ENCODE data around the gene UCP3.

Gene UCP3

DNA sequence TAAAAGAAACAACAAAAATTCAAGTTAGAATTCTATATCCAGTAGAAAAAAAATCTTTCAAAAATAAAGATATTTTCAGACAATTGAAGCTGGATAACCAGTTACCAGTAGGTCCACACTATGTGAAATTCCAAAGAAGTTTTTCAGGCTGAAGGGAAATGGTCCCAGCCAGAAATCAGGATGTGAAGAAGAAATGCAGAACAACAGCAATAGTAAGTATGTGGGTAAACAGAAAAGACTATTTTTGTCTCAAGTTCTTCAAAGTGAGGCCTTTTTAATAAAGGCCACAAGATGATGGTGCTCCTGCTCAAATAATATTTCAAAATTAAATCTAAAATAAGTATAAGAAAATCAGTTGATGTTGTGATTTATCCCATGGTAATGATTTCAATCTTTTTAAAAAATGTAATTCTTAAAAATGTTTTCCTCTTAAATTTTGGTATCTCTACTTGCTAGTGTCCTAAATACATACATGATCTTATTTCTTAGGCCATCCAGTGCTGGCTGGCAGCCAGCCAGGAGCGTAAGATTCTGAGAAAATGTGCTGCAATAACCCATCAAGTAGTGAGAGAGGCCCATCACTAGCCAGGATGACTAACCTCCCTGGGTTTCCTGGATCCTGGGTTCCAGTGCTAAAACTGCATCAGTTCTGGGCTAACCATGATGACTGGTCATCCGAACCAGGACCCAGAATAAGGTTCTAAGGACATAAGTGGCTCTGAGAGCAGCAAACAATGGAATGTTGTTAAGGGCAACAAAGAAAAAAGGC lies 15.6 kb upstream of the UCP3 start:
- ATAC-seq = no peak
- TF ChIP-seq, protein P1, sequence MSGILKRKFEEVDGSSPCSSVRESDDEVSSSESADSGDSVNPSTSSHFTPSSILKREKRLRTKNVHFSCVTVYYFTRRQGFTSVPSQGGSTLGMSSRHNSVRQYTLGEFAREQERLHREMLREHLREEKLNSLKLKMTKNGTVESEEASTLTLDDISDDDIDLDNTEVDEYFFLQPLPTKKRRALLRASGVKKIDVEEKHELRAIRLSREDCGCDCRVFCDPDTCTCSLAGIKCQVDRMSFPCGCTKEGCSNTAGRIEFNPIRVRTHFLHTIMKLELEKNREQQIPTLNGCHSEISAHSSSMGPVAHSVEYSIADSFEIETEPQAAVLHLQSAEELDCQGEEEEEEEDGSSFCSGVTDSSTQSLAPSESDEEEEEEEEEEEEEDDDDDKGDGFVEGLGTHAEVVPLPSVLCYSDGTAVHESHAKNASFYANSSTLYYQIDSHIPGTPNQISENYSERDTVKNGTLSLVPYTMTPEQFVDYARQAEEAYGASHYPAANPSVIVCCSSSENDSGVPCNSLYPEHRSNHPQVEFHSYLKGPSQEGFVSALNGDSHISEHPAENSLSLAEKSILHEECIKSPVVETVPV (CRISPR knock-in tag; IDR thresholded peaks at IDR 0.05) = no peak
- TF ChIP-seq TOX (CRISPR knock-in tag; IDR thresholded peaks at IDR 0.05; ENCODE audit: borderline replicate concordance) (no peak), ZNF8 (CRISPR knock-in tag; IDR thresholded peaks at IDR 0.05) (no peak), BACH2 (CRISPR knock-in tag; IDR thresholded peaks at IDR 0.05; ENCODE audit: borderline replicate concordance) (no peak), ZNF565 (CRISPR knock-in tag; conservative IDR thresholded peaks at IDR 0.05; ENCODE audit: low read depth) (no peak), ZFP3 (CRISPR knock-in tag; IDR thresholded peaks at IDR 0.05) (no peak), ZFP30 (CRISPR knock-in tag; IDR thresholded peaks at IDR 0.05) (no peak), ZC3H10 (CRISPR knock-in tag; IDR thresholded peaks at IDR 0.05) (no peak), GLIS3 (CRISPR knock-in tag; IDR thresholded peaks at IDR 0.05) (no peak), PPARA (CRISPR knock-in tag; IDR thresholded peaks at IDR 0.05; ENCODE audit: borderline replicate concordance) (no peak)
- TF ChIP-seq, protein P2, sequence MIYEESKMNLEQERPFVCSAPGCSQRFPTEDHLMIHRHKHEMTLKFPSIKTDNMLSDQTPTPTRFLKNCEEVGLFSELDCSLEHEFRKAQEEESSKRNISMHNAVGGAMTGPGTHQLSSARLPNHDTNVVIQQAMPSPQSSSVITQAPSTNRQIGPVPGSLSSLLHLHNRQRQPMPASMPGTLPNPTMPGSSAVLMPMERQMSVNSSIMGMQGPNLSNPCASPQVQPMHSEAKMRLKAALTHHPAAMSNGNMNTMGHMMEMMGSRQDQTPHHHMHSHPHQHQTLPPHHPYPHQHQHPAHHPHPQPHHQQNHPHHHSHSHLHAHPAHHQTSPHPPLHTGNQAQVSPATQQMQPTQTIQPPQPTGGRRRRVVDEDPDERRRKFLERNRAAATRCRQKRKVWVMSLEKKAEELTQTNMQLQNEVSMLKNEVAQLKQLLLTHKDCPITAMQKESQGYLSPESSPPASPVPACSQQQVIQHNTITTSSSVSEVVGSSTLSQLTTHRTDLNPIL (CRISPR knock-in tag; IDR thresholded peaks at IDR 0.05; ENCODE audit: low read depth) = no peak
- TF ChIP-seq, protein P3, sequence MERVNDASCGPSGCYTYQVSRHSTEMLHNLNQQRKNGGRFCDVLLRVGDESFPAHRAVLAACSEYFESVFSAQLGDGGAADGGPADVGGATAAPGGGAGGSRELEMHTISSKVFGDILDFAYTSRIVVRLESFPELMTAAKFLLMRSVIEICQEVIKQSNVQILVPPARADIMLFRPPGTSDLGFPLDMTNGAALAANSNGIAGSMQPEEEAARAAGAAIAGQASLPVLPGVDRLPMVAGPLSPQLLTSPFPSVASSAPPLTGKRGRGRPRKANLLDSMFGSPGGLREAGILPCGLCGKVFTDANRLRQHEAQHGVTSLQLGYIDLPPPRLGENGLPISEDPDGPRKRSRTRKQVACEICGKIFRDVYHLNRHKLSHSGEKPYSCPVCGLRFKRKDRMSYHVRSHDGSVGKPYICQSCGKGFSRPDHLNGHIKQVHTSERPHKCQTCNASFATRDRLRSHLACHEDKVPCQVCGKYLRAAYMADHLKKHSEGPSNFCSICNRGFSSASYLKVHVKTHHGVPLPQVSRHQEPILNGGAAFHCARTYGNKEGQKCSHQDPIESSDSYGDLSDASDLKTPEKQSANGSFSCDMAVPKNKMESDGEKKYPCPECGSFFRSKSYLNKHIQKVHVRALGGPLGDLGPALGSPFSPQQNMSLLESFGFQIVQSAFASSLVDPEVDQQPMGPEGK (CRISPR knock-in tag; IDR thresholded peaks at IDR 0.05; ENCODE audit: borderline replicate concordance) = no peak

DNA sequence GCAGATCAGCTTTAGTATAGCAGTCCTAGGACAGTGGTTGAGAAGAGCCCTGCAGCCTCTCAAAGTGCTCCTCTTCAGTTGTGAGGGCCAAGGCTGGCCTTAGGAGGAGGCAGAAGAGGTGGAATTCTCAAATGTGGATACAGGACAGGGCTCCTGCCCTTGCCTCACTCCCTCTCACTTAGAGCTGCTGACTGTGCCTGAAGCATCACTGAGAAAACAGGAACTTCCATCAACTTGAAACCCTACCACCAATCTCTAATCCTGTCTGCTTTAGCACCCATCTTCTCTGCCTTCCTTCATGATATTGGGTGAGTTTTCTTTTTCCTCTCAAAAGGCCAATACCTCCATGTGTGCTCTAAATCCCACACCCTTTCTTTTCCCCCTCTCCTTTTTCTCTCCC lies 14.4 kb upstream of the UCP3 start:
- ATAC-seq = no peak
- no peak for TF ChIP-seq GLIS3 (CRISPR knock-in tag; IDR thresholded peaks at IDR 0.05)
- TF ChIP-seq, protein P4, sequence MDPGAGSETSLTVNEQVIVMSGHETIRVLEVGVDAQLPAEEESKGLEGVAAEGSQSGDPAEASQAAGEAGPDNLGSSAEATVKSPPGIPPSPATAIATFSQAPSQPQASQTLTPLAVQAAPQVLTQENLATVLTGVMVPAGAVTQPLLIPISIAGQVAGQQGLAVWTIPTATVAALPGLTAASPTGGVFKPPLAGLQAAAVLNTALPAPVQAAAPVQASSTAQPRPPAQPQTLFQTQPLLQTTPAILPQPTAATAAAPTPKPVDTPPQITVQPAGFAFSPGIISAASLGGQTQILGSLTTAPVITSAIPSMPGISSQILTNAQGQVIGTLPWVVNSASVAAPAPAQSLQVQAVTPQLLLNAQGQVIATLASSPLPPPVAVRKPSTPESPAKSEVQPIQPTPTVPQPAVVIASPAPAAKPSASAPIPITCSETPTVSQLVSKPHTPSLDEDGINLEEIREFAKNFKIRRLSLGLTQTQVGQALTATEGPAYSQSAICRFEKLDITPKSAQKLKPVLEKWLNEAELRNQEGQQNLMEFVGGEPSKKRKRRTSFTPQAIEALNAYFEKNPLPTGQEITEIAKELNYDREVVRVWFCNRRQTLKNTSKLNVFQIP (CRISPR knock-in tag; IDR thresholded peaks at IDR 0.05; ENCODE audit: borderline replicate concordance, low read depth) = no peak

DNA sequence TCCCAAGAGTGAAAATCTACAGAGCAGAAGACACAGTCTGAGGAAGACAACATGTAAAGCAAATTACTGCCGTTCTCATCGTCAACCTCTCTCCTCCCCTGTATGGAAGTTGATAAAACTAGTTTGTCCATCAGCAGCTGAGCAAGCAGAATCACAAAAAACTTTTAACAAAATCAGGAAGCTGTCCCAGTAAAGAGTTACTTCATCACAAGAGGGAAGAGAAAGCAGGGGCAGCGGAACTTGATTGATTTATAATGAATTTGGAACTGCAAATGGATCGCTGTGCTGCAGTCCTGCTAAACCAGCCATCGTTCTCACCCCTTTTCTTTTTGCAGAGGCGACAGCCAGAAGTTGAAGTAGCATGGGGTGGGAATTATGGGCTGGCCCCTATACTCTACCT lies 13.7 kb upstream of the UCP3 start:
- no peak for TF ChIP-seq ESRRG (CRISPR knock-in tag; IDR thresholded peaks at IDR 0.05)
- no peak for TF ChIP-seq PPARA (CRISPR knock-in tag; IDR thresholded peaks at IDR 0.05; ENCODE audit: borderline replicate concordance)
- TF ChIP-seq, protein P3 (CRISPR knock-in tag; IDR thresholded peaks at IDR 0.05; ENCODE audit: borderline replicate concordance) = no peak
- TF ChIP-seq, protein P5, sequence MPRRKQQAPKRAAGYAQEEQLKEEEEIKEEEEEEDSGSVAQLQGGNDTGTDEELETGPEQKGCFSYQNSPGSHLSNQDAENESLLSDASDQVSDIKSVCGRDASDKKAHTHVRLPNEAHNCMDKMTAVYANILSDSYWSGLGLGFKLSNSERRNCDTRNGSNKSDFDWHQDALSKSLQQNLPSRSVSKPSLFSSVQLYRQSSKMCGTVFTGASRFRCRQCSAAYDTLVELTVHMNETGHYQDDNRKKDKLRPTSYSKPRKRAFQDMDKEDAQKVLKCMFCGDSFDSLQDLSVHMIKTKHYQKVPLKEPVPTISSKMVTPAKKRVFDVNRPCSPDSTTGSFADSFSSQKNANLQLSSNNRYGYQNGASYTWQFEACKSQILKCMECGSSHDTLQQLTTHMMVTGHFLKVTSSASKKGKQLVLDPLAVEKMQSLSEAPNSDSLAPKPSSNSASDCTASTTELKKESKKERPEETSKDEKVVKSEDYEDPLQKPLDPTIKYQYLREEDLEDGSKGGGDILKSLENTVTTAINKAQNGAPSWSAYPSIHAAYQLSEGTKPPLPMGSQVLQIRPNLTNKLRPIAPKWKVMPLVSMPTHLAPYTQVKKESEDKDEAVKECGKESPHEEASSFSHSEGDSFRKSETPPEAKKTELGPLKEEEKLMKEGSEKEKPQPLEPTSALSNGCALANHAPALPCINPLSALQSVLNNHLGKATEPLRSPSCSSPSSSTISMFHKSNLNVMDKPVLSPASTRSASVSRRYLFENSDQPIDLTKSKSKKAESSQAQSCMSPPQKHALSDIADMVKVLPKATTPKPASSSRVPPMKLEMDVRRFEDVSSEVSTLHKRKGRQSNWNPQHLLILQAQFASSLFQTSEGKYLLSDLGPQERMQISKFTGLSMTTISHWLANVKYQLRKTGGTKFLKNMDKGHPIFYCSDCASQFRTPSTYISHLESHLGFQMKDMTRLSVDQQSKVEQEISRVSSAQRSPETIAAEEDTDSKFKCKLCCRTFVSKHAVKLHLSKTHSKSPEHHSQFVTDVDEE (CRISPR knock-in tag; IDR thresholded peaks at IDR 0.05) = no peak
- TF ChIP-seq, protein P4 (CRISPR knock-in tag; IDR thresholded peaks at IDR 0.05; ENCODE audit: borderline replicate concordance, low read depth) = no peak
- no peak for TF ChIP-seq ARNTL (CRISPR knock-in tag; IDR thresholded peaks at IDR 0.05; ENCODE audit: borderline replicate concordance, low read depth)
- no peak for TF ChIP-seq ZNF70 (CRISPR knock-in tag; IDR thresholded peaks at IDR 0.05)
- TF ChIP-seq, protein P2 (CRISPR knock-in tag; IDR thresholded peaks at IDR 0.05; ENCODE audit: low read depth) = no peak
- no peak for TF ChIP-seq ZNF8 (CRISPR knock-in tag; IDR thresholded peaks at IDR 0.05)
- no peak for TF ChIP-seq ISL1 (CRISPR knock-in tag; IDR thresholded peaks at IDR 0.05)
- TF ChIP-seq GLIS3 (CRISPR knock-in tag; IDR thresholded peaks at IDR 0.05) = no peak
- no peak for TF ChIP-seq ZC3H10 (CRISPR knock-in tag; IDR thresholded peaks at IDR 0.05)
- TF ChIP-seq ZNF565 (CRISPR knock-in tag; conservative IDR thresholded peaks at IDR 0.05; ENCODE audit: low read depth) = no peak
- TF ChIP-seq BACH2 (CRISPR knock-in tag; IDR thresholded peaks at IDR 0.05; ENCODE audit: borderline replicate concordance) = no peak
- no peak for TF ChIP-seq TOX (CRISPR knock-in tag; IDR thresholded peaks at IDR 0.05; ENCODE audit: borderline replicate concordance)
- no peak for TF ChIP-seq ZFP30 (CRISPR knock-in tag; IDR thresholded peaks at IDR 0.05)
- no peak for TF ChIP-seq TCF4 (CRISPR knock-in tag; IDR thresholded peaks at IDR 0.05; ENCODE audit: borderline replicate concordance)
- ATAC-seq = no peak

Measured in SK-N-SH treated with all-trans-retinoic acid at 6 μM for 48 hours (cell line).